Activated gamma-delta T cell treated with anti-CD3 and anti-CD28 coated beads, Interleukin-2, amount 50 U/mL, for 16 hours (primary cell): ENCODE results near the gene RASGEF1C.

Experiments
- DNase-seq: peaks from one replicate; pipeline ENCODE4 v3.0.0-alpha.2; 2020; ENCODE audit warnings: low read depth

Gene RASGEF1C

DNA sequence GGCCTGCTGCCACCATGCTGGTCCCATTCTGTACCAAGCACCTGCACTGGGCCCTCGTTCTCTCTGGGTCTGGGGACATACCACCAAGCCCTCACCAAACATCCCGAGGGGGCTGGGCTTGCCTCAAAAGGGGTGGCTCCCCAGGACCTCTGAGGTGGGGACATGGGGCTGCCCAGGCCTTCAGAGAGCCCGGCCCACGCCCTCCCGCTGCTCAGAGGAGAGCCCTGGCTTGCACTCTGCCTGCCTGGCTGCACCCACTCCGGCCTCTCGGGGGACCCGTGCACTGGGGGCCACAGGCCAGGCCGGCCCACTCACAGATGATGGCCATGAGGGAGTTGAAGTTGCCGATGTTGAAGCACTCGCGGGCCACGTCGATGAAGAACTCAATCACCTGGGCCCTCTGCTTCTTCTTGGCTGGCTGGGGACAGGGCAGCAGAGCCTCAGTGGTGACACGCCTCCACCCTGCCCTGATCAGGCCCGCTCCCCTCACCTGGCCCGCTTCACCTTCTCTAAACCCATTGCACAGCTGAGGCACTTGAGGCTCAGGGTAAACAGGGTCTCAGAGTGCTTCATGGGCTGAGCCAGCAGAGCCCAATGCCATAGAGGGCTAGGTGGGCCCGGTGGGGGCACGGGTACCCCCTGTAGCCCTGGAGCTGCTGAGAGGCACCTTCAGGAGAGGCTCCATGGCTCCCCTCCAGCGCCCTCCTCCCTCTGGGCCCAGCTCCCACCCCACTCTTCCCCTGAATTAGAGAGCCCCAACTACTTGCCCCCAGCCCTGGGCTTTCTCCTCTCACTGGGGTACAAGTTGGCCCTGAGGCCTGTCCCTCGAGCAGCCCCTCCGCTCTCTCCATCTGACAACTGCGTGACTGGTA is 89.7 kb downstream of the RASGEF1C start:
- no peak for DNase-seq

DNA sequence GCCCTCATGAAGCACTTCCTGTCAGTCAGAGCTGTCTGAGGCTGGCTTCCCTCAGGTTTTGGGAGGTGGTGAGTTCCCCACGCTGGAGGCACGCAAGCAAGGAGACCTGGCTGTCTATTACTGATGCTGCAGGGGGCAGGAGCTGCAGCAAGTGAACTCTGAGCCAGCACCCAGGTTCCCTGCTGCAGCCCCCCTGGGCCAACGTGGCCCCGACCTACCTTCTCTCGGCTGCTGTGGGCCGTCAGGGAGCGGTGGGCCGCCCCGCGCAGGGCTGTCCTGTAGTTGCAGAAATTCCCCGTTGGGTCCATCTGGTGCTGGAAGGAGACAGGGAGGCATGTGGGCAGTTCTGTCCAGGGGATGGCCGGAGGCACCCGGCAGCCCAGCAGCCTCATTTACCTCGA is 90.6 kb downstream of the RASGEF1C start:
- DNase-seq, result no peak

DNA sequence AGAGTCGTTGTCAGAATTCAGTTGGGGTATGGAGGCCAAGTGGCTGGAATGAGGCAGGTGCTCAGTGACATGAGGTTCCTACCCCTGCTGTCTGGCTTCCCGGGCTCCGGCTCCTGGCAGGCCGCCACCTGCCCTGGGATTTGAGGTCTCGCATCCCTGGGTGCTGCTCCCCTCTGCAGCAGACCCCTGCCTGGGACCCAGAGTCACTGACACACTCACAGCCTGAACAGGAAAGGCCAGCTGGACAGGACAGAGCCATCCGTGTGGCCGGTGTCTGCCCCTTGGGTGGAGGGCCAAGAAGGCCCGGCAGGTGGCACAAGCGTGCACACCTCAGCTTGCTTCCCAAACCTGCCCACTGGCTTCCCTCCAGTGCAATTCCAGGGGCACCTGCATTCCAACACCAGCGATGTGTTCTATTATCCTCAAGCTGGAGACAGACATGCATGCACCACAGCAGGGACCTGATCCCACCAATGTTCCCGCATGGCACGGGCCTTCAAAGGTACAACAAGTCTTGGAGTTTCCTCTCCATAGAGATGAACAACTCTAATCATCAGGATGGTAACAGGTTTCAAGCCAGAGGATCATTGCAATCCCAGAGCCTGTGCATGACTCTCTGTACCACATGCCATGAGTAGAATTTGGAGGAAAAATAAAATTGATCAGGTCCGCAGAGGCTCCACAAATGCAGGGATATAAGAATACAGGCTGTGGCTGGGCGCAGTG is 91.8 kb downstream of the RASGEF1C start:
- no peak for DNase-seq

DNA sequence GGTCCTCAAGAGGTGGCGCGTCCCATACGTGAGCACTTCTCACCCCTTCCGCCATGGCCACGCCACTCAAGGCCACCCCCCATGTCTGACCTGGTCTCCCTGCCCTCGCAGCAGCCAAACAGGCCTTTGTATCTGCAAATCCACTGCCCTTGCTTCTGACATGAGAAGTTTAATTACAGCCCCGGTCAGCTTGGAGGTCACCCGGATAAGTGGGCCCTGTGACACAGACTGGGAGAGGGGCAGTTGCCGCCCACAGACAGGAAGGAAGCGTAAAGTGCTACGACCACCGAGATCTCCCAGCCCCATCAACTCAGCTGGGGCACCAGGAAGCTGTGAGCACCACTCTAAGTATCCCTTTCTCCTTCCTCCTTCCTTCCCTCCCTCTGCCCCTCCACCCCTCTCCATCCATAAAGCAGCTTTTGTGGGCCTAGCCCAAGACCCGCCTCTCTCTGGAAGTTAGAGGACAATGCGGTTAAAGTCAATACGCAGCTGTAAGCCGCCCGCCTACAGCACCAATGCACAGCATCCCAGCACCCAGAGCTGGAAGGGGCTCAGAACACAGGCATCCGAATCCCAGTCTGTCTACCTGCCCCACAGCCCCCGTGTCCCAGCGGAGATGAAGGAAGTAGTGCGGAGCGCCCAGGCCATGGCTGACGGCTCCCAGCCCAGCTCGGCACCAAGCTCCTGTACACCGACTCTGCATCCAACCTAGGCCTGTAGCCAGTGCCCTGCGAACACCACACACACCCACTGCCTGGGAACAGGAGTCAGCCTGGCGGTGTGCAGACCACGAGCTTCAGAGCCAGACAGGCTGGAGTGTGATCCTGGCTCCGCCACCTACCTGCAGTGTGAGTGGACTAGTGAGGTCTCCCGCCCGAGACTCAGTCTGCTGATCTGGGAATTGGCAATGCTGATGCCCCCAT is 92.7 kb downstream of the RASGEF1C start:
- DNase-seq, result no peak

DNA sequence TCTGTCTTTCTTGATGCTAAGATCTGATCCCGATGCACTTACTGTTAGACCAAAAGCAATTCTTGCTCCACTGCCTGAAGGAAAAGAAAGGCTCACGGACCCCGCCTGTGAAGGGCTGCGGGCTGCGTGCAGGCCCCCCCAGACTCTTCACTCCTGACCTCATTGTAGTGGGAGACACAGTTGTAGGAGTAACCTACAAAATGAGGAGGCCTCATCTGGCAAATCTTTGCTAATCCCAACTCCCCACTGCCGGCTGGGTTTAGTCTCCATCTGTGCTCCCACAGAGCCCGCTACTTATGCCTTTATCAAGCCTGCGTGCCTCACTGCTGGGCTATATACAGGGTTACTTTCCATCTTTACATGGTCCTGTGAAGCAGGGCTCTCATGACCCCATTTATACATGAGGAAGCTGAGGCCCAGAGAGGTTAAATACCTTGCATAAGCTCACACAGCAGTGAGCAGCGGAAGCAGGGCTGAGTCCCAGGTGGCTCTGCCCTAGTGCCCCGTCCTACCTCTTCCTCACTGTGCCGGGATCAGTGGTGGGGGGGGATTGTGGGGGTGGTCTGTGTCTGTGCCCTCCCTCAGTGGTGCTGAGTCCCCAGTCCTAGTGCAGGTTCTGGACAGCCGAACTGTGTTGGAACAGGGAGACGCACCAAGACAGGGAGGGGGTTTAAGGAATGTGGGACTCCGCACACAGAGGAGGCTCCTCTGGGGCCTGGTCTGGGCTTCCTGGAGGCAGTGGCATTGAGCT is 93.5 kb downstream of the RASGEF1C start:
- no peak for DNase-seq

DNA sequence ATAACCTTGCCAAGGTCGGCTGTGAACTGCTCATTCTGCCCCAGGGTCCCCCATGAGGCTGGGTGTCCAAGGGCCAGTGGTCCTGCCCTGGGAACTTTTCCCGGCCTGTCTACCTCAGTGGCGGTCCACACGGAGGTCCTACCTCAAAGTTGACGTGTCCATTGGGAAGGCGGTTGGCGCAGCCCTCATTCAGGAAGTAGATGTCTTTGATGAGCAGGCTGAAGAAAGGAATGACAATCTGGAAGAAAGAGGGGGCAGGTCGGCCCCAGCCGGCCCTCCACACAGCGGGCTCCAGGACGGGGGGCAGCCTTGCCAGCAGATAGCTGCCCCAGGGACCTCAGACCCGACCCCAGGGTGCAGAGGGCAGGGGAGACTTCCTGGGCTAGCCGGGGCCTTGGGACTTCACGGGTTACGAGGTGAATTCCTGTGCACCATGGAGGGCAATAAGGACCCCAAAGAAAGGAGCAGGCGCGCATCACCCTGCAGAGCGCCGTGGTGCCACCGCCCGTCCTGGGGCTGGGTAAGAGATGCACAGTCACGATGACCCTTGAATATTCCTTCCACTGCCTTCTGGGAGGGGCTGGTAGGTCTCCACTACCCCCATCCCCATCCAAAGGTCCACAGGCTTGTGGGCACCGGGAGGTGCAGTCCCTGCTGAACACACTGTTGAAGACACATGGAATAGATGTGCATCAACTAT is 94.6 kb downstream of the RASGEF1C start:
- DNase-seq, result no peak

DNA sequence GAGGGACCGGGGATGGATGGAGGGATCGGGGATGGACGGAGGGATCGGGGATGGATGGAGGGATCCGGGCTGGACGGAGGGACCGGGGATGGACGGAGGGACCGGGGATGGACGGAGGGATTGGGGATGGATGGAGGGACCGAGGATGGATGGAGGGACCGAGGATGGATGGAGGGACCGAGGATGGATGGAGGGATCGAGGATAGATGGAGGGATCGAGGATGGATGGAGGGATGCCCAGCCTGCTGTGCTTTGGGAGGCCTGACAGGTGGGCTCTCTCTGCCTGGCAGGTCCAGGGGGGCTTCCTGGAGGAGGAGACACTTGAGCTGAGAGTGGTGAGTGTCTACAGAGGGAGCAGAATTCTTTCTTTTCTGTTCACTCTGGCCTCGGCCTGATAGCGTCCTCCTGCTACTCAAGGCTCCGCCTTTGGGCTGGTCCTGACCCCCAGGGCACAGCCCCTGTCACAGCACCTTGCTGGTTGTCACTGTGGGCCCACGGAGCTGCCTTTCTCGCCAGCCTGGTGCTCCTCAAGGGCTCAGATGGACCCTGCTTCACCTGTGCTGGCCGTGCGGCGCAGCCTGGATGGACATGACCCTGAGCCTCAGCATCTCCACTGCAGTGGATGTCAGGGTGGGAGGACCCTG is 95.2 kb downstream of the RASGEF1C start:
- no peak for DNase-seq

DNA sequence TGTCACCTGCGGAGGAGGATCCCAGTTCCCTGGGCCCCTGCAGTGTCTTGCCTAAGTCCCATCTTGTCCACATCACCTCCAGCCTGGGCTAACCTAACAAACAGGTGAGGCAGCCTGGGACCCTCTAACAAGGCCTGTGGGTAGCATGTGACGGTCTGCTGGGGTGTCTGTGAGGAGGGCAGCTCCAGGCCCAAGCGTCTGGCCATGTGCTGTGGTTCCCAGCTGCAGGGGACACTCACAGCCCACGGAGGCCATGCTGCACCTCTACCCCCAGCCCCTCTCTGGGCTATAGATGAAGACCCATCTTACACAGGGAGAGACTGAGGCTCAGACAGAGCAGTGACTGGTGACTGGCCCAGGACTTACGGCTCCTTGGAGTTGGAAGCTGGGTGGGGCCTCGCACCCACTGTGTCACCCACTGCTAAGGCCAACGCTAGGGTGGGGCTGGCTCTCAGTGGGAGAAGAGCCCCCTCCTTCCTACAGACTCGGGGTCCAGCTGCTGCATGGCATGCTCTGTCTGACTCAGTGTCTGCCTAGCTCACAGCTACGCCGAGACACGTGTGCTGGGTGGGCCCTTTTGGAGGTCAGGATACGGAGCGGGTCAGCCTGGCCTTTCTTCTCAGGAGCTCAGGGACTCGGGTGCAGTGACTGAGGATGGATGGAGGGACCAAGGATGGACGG is 96.7 kb downstream of the RASGEF1C start:
- no peak for DNase-seq

DNA sequence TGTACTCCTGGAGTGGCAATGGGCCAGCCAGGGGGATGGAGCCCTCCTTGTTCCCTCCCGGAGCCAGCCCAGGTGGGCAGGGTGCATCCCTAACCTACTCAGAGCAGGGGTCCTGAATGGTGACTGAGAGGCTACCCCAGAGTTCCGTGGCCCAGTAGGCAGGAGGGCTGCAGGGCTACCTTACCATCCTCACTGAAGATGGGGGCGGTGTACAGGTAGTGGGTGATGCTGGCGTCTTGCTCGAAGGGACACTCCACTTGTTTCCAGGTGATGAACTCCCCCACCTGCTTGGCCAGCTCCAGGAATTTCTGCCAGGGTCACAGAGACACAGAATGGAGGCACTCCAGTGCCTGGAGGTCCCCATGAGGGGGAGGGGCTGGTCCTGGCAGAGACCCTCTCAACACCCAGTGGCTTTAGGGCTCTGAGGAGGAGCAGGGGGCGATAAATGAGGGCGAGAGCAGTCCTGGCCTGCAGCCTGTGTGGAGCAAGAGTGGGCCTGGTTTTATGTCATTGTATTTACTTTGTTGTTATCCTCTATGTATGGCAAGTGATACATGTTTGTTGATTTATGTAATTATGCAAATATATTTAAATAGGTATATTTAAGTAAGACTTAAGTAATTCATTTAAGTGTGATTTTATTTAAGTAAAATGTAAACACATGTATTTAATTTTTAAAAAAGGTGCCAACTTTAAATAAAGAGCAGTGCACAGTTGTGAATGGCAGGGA is 97.6 kb downstream of the RASGEF1C start:
- DNase-seq, result no peak

DNA sequence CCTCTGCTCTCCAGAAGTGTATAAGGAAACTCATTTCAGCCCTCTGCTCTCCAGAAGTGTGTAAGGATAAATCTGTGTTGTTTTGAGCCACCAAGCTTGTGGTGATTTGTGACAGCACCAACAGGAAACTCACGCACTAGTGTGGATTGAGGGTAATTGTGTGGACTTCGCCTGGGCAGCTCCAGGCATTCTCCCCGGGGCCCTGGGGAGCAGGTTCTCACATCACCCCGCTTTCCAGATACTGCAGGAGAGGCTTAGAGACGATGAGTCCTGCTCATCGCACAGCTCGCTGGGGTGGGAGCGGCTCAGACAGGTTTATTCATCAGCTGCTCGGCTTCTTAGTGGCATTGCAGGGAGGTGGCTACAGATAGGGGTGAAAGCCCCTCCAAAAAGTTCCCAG is 99.1 kb downstream of the RASGEF1C start:
- DNase-seq, result no peak

DNA sequence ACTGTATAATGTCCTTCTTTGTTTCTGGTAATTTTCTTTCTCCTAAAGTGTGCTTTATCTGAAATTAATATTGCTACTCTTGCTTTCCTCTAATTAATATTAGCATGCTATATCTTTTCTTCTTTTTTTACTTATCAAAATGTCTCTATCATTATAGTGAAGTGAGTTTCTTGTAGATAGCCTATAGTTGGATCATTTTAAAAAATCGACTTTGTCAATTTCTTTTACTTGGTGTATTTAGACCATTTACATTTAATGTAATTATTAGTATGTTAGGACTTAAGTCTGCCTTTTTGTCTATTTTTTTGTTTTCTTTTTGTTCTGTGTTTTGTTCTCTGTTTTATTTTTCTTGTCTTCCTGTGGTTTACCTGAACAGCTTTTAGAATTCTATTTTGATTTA is 102.0 kb downstream of the RASGEF1C start:
- DNase-seq, result no peak

DNA sequence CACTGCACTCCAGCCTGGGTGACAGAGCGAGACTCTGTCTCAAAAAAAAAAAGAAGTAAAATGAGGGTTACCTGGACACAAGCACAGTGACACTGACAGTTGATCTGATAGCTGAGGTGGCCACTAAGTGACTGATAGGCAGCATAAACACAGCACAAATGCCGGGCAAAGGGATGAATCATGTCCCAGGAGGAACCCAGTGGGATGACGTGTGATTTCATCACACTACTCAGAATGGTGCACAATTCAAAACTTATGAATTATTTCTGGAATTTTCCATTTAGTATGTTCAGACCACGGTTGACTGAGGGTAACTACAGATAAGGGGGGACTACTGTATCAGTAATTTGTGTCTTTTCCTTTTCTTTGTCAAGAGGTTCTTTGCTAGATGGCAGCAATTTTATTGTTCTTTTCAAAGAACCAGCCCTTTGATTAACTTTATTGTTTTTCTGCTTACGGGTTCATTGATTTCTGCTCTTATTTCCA is 103.1 kb downstream of the RASGEF1C start:
- DNase-seq, result no peak

DNA sequence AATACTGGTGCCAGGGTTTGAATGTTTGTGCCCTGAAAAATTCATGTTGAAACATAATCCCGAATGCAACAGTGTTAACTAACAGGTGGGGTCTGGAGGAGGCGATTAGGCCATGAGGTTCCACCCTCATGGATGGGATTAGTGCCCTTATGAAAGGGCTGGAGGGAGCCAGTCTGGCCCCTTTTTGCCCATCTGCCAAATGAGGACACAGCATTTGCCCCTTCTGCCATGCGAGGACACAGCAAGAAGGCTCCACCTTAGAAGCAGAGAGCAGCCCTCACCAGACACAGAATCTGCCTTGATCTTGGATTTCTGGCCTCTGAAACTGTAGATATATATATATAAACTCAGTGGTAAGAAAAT is 104.9 kb downstream of the RASGEF1C start:
- DNase-seq, result no peak

DNA sequence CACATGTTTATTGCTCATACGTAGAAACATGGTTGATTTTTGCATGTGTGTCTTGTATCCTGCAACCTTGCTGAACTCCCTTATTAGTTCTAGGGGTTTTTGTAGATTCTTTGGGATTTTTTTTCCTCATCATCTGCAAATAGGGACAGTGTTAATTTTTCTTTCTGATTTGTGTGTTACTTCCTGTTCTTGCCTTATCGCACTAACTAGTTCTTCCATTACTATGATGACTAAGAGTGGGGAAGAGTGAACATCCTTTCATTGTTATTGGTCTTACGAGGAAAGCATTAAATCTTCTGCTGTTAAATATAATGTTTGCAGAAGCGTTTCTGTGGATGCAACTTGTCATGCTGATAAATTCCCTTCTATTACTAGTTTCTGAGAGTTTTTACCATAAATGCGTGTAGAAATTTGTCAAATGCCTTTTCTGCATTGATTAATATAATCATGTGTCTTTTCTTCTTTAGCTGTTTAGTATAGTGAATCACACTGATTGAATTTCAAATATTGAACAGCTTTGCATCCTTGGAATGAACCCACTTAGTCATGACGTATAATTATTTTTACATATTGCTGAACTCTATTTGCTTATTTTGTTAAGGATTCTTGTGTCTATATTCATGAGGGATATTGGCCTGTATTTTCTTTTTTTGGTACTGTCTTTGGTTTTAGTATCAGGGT is 105.4 kb downstream of the RASGEF1C start:
- no peak for DNase-seq

DNA sequence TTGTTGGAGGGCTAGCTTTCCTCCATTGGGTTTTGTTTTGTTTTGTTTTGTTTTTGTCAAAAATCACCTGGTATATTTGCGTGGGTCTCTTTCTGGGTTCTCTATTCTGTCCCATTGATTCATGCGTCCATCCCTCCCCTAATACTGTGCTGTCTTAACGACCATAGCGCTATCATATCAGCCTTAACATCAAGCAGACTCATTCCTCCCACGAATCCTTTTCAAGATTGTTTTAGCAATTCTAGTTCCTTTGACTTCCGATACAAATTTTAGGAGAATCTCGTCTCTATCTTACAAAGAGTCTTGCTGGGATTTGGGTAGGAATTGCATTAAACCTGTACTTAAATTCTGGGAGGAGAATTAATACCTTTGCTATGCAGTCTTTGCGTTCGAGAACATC is 106.4 kb downstream of the RASGEF1C start:
- no peak for DNase-seq

DNA sequence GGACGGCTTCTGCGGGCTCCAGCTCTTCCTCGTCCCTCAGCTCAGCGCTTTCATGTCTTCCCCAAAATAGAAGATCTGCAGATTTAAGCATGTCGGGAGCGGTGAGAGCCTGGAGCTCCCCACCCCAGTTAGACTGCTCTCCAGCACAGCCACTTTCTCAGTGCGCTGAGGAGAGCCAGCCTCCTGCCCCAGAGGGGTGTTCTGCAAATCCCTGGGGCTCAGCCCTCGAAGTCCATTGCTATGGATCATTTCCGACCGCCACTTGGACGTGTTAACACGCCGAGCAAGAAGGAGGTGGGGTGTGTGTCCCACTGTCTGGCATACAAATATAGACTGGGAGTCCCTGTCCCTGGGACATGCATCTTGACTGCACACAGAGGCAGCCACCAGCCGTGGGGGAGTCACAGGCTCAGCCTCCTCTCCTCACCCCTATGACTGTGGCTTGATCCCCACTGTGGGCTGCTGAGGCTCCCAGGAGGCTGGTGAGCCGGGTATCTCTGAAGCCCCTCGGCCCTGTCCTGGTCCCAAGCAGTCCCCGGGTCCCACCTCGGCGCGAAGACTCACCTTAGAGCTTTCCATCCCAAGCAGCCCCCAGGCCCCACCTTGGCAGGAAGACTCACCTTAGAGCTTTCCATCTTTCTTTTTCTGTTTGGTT is 107.4 kb downstream of the RASGEF1C start:
- no peak for DNase-seq

DNA sequence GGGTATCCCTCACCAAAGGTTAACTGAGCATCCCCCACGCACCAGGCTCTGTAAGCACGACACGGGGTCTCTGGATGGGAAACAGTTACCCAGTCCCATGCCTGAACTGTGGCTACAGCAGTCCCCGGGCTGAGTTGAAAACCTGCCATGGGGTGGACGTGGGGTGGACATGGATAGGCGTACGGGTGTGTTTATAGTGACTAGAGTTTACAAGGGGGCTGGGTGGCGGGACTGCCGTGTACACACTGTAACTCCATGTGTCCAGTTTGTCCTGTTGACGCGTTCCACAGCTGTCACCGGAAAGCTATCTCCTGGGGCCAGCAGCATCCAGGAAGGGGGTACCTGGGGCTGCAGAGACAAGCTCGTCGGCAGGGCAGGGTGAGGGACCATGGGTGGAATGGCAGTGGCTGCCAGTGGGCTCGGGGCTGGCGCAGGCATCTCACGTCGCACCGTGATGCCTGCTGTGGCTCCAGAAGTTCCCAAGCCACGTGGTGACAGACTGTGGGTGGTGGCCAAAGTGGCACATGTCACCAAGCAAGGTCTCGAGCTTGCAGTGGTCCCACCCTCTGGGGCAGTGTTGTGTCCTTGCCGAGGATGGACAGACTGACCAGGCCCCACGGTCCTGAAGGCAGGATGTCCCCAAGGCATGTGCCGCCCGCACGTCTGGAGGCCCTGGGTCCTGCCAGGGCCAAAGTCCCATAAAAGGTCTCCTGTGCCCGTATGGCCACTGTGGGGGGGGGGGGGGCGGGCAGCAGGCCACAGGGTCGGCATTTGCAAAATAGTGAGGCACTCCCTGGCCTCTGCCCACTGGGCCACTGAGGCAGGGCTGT is 108.2 kb downstream of the RASGEF1C start:
- DNase-seq, result no peak
